ENCODE measurements around the gene EPB41L5. TPM values are rescaled to one million over a fixed set of nuclear protein-coding genes. Genes with fewer than 3 reads are reported as not detected.

The EPB41L5 gene
- total and polyA plus RNA-seq, 9 of the 15 experiments (the other 6 are each of a cell fraction or from before 2014, with no cell fraction given) = 2.3 to 14.1 (median 8.2) TPM

- H3K4me2 ChIP-seq (ENCODE audit: insufficient read depth, low read length) = no peak overlapping the region
- H3K9ac ChIP-seq (ENCODE audit: insufficient read depth in 1 of 2, low read depth in 2 of 2, low read length in 2 of 2) = no peak overlapping the region
- ChIA-PET POLR2A (interaction anchor here (0.6 kb wide), 1 partner anchor 1431 kb away, joined by 3 read pairs; no protein-coding TSS in a partner anchor), CTCF (ENCODE audit: low intra/inter-chr PET ratio) (no interaction called here)
- no peaks in the 10 kb centered on the region for H3K9me3 ChIP-seq (replicated peaks; ENCODE audit: control insufficient read depth, insufficient read depth, low read depth, low read length)
- in situ Hi-C loops (cut with MboI) (no loop called here), intact Hi-C loops (cut with micrococcal nuclease) (no loop called here)
- peak overlapping the region; percentile 82 for H2AFZ ChIP-seq (ENCODE audit: low read depth, low read length)
- H3K27me3 ChIP-seq (ENCODE audit: control insufficient read depth in 2 of 2, insufficient read depth in 2 of 2, low read length in 2 of 2) = no peaks in the 10 kb centered on the region
- ATAC-seq (peak; percentile 26), FAIRE-seq (no peak), DNase-seq (ENCODE audit: extremely low read depth in 1 of 4, low spot score in 3 of 4) (peak; percentile 16 to 35 (median 25))
- BruUV-seq (replicated peaks) = no TSS peak
- peak; percentile 54 for TF ChIP-seq TCF3 (CRISPR knock-in tag; IDR thresholded peaks at IDR 0.05)
- TF ChIP-seq RNF2 (IDR thresholded peaks at IDR 0.05) = no peak
- TF ChIP-seq SAFB2 (IDR thresholded peaks at IDR 0.05; ENCODE audit: borderline replicate concordance, low read depth, low read length, severe bottlenecking) = no peak
- TF ChIP-seq TEAD4 (IDR thresholded peaks at IDR 0.05; ENCODE audit: low read length) = peak; percentile 35; the same call in 1 of the 2 replicates
- no peak for TF ChIP-seq TEAD4 (CRISPR knock-in tag; IDR thresholded peaks at IDR 0.05; ENCODE audit: borderline replicate concordance)
- peak; percentile 47; the same call in 1 of the 2 replicates for TF ChIP-seq DPF2 (IDR thresholded peaks at IDR 0.05)
- peak; percentile 58 for TF ChIP-seq CBFA2T3 (IDR thresholded peaks at IDR 0.05)
- TF ChIP-seq CBFA2T2 (conservative IDR thresholded peaks at IDR 0.05) = 0 out of 2 replicates have a peak, but pooled peaks have one; percentile 28
- TF ChIP-seq MIER1 (IDR thresholded peaks at IDR 0.05; ENCODE audit: low read depth) = no peak
- TF ChIP-seq TAL1 (IDR thresholded peaks at IDR 0.05) = peak; percentile 47
- no peak for TF ChIP-seq CGGBP1 (CRISPR knock-in tag; IDR thresholded peaks at IDR 0.05)
- no peak for TF ChIP-seq POLR2AphosphoS2 (IDR thresholded peaks at IDR 0.05; ENCODE audit: low read length)
- TF ChIP-seq SMARCA4 (IDR thresholded peaks at IDR 0.05) = 0 out of 2 replicates have a peak, but pooled peaks have one; percentile 34
- TF ChIP-seq ATF3 (IDR thresholded peaks at IDR 0.05) = peak; percentile 27; the same call in 1 of the 2 replicates
- TF ChIP-seq ATF3 (CRISPR knock-in tag; conservative IDR thresholded peaks at IDR 0.05) = no peak
- TF ChIP-seq ARID1B (IDR thresholded peaks at IDR 0.05) = peak; percentile 74
- no peaks in the 10 kb centered on the region for H3K9me1 ChIP-seq (ENCODE audit: control insufficient read depth, insufficient read depth, low read length)
- no peak overlapping the region for H3K27ac ChIP-seq (ENCODE audit: extremely low read depth, low read depth, low read length)
- H3K4me1 ChIP-seq (replicated peaks in 1 of 2; ENCODE audit: control insufficient read depth in 2 of 2, insufficient read depth in 2 of 2, low read length in 2 of 2) = peaks cover 0 to 4% of the 10 kb centered on the region in 2 experiments; a peak in 2 of 5 replicates
- no peaks in the 10 kb centered on the region for H3K79me2 ChIP-seq (ENCODE audit: control insufficient read depth, insufficient read depth, low read length)
- H3K36me3 ChIP-seq (ENCODE audit: control insufficient read depth, insufficient read depth, low read length) = no peaks in the 10 kb centered on the region
- 36% methylated on average over 11 of the region's 11 CpGs for WGBS (ENCODE audit: insufficient coverage, low coverage, missing lambda C conversion rate)
- H4K20me1 ChIP-seq (replicated peaks; ENCODE audit: control insufficient read depth, insufficient read depth, low read length) = no peaks in the 10 kb centered on the region
- no peak overlapping the region for H3K4me3 ChIP-seq
These were observed 6.9 kb upstream of the EPB41L5 start for GRCh38 chr2:120005834-120006521.
